ENCODE results near the gene SAE1. TPM values are rescaled to one million over a fixed set of nuclear protein-coding genes. Genes with fewer than 3 reads are reported as not detected.

SAE1 gene
- total and polyA plus RNA-seq, 2 of the 4 experiments (the other 2 are of a cell fraction): 165 to 184 TPM

GRCh38 chr19:47135156-47135555, 4.5 kb downstream of the SAE1 start:
- Histone ChIP-seq H4K8ac (ENCODE audit: low read depth in 2 of 2, low read length in 2 of 2) (no peak overlapping the region), H3K23ac (ENCODE audit: low read depth, low read length) (no peak overlapping the region), H3K4me1 (ENCODE audit: control insufficient read depth, insufficient read depth, low read length) (peaks cover 14% of the 10 kb centered on the region), H3K14ac (replicated peaks; ENCODE audit: low read depth, low read length) (no peak overlapping the region), H2AK5ac (ENCODE audit: low read depth, low read length) (peak overlapping the region; percentile 74; the same call in 1 of the 2 replicates), H3K27me3 (ENCODE audit: control insufficient read depth, insufficient read depth, low read length) (no peaks in the 10 kb centered on the region), H3K27ac (ENCODE audit: insufficient read depth, low read length) (no peak overlapping the region), H3K9me3 (ENCODE audit: control insufficient read depth, insufficient read depth, low read length) (no peaks in the 10 kb centered on the region), H3K4me2 (ENCODE audit: low read depth, low read length) (no peak overlapping the region), H2AFZ (replicated peaks; ENCODE audit: low read length, poor library complexity) (no peak overlapping the region), H3K4me3 (ENCODE audit: insufficient read depth, low read depth, low read length) (no peak overlapping the region), H4K5ac (ENCODE audit: low read depth, low read length) (no peak overlapping the region), H2AK9ac (replicated peaks; ENCODE audit: low read depth, low read length, poor library complexity) (no peak overlapping the region), H2BK120ac (ENCODE audit: low read depth, low read length) (no peak overlapping the region), H2BK15ac (ENCODE audit: low read depth, low read length) (no peak overlapping the region), H4K91ac (ENCODE audit: insufficient read depth, low read depth, low read length) (no peak overlapping the region), H3K4ac (ENCODE audit: low read depth, low read length) (no peak overlapping the region), H3K56ac (ENCODE audit: extremely low read depth, insufficient read depth, low read length) (no peak overlapping the region), H4K20me1 (ENCODE audit: insufficient read depth, low read length) (peaks cover 81% of the 10 kb centered on the region), H3K36me3 (ENCODE audit: control insufficient read depth, insufficient read depth, low read length) (peaks cover 5% of the 10 kb centered on the region), H2BK5ac (ENCODE audit: low read depth, low read length, poor library complexity, severe bottlenecking) (peak overlapping the region; percentile 3), H3K18ac (ENCODE audit: low read depth, low read length) (no peak overlapping the region), H3K9me1 (ENCODE audit: insufficient read depth, low read length) (peaks cover 7% of the 10 kb centered on the region), H3K79me1 (ENCODE audit: low read depth in 1 of 2, low read length in 2 of 2) (peaks cover 0 to 49% of the 10 kb centered on the region in 2 experiments; a peak in 2 of 4 replicates), H2BK20ac (ENCODE audit: low read depth, low read length) (no peak overlapping the region), H3K9ac (ENCODE audit: low read depth, low read length) (no peak overlapping the region)
- dilution Hi-C loops (cut with HindIII; ENCODE audit: low sequenced_read_pairs, unreplicated experiment) (no loop called here), intact Hi-C loops (cut with micrococcal nuclease) (no loop called here), in situ Hi-C loops (cut with MboI; ENCODE audit: low sequenced_read_pairs) (no loop called here)
- no TSS peak for BruUV-seq (replicated peaks)
- ATAC-seq (ENCODE audit: low read depth) (no peak), DNase-seq (no peak)
- ChIA-PET POLR2A (ENCODE audit: unreplicated experiment) (no interaction called here), CTCF (no interaction called here)
- WGBS, 2 experiments (ENCODE audit: extremely low coverage in 2 of 2, insufficient read length in 1 of 2): no CpG with 5 or more reads among the region's 3 CpGs
- TF ChIP-seq MAZ (IDR thresholded peaks at IDR 0.05; ENCODE audit: borderline replicate concordance, low read depth, low read length): no peak
- no peak for TF ChIP-seq CHD1 (IDR thresholded peaks at IDR 0.05; ENCODE audit: low read depth, low read length)
- TF ChIP-seq BHLHE40 (IDR thresholded peaks at IDR 0.05; ENCODE audit: low read depth, low read length): no peak
- no peak for TF ChIP-seq CTCF (conservative IDR thresholded peaks at IDR 0.05; ENCODE audit: low read depth, low read length)

Measured in IMR-90 (cell line).